ENCODE results near the gene KHDRBS1. TPM values are rescaled to one million over a fixed set of nuclear protein-coding genes. Genes with fewer than 3 reads are reported as not detected.

KHDRBS1 gene
- total and polyA plus RNA-seq, 9 of the 15 experiments (the other 6 are each of a cell fraction or from before 2014, with no cell fraction given): 48.4 to 257 (median 114) TPM

- no peak overlapping the region for H2AFZ ChIP-seq (ENCODE audit: low read depth, low read length)
- WGBS (ENCODE audit: insufficient coverage, low coverage, missing lambda C conversion rate): 75% methylated on average over 1 of the region's 1 CpG
- DNase-seq (ENCODE audit: extremely low read depth in 1 of 4, low spot score in 3 of 4) (no peak), FAIRE-seq (no peak), ATAC-seq (no peak)
- ChIA-PET POLR2A (interaction anchor here (0.5 to 1.3 kb wide), 3 partner anchors 9 to 234 kb away, joined by 3 to 4 read pairs (median 3); no protein-coding TSS in a partner anchor), CTCF (ENCODE audit: low intra/inter-chr PET ratio) (no interaction called here)
- H3K36me3 ChIP-seq (ENCODE audit: control insufficient read depth, insufficient read depth, low read length): no peaks in the 10 kb centered on the region
- in situ Hi-C loops (cut with MboI) (no loop called here), intact Hi-C loops (cut with micrococcal nuclease) (no loop called here)
- H3K27me3 ChIP-seq (ENCODE audit: control insufficient read depth in 2 of 2, insufficient read depth in 2 of 2, low read length in 2 of 2): no peaks in the 10 kb centered on the region
- H3K9me1 ChIP-seq (ENCODE audit: control insufficient read depth, insufficient read depth, low read length): no peaks in the 10 kb centered on the region
- TF ChIP-seq POLR2H (tag; IDR thresholded peaks at IDR 0.05; ENCODE audit: low read depth) (no peak), SRF (CRISPR knock-in tag; IDR thresholded peaks at IDR 0.05) (no peak), ADNP (tag; IDR thresholded peaks at IDR 0.05) (no peak), ATF2 (CRISPR knock-in tag; IDR thresholded peaks at IDR 0.05) (no peak), LARP7 (IDR thresholded peaks at IDR 0.05) (no peak)
- no TSS peak for BruUV-seq (replicated peaks)
- H3K4me2 ChIP-seq (ENCODE audit: insufficient read depth, low read length): no peak overlapping the region
- no peak overlapping the region for H3K4me3 ChIP-seq
- H3K9me3 ChIP-seq (replicated peaks; ENCODE audit: control insufficient read depth, insufficient read depth, low read depth, low read length): no peaks in the 10 kb centered on the region
- no peak overlapping the region for H3K27ac ChIP-seq (ENCODE audit: extremely low read depth, low read depth, low read length)
- H3K79me2 ChIP-seq (ENCODE audit: control insufficient read depth, insufficient read depth, low read length): no peaks in the 10 kb centered on the region
- H4K20me1 ChIP-seq (replicated peaks; ENCODE audit: control insufficient read depth, insufficient read depth, low read length): no peaks in the 10 kb centered on the region
- H3K9ac ChIP-seq (ENCODE audit: insufficient read depth in 1 of 2, low read depth in 2 of 2, low read length in 2 of 2): peak overlapping the region in 1 of 2 experiments; percentile 16; a peak in 1 of 4 replicates
- peaks cover 18 to 23% of the 10 kb centered on the region in 2 experiments; a peak in 4 of 5 replicates for H3K4me1 ChIP-seq (replicated peaks in 1 of 2; ENCODE audit: control insufficient read depth in 2 of 2, insufficient read depth in 2 of 2, low read length in 2 of 2)
Observed at GRCh38 chr1:32007591-32007940, 6.1 kb upstream of the KHDRBS1 start.

All from K562 (cell line).